ENCODE data around the gene WTAP.

DNA sequence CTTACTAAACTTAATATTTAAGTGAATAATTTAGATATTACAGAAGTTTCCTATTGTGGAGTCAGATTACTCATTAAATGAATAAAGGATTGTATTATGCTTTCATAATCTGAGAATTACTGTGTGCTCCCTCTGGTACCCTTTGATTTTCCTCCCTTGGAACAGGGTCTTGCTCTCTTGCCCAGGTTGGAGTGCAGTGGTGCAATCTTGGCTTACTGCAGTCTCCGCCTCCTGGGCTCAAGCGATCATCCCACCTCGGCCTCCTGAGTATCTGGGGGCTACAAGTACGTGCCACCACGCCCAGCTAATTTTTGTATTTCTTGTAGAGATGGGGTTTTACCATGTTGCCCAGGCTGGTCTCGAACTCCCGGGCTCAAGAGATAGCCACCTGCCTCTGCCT, 9.6 kb downstream of the WTAP start:
- TF ChIP-seq, protein P1, sequence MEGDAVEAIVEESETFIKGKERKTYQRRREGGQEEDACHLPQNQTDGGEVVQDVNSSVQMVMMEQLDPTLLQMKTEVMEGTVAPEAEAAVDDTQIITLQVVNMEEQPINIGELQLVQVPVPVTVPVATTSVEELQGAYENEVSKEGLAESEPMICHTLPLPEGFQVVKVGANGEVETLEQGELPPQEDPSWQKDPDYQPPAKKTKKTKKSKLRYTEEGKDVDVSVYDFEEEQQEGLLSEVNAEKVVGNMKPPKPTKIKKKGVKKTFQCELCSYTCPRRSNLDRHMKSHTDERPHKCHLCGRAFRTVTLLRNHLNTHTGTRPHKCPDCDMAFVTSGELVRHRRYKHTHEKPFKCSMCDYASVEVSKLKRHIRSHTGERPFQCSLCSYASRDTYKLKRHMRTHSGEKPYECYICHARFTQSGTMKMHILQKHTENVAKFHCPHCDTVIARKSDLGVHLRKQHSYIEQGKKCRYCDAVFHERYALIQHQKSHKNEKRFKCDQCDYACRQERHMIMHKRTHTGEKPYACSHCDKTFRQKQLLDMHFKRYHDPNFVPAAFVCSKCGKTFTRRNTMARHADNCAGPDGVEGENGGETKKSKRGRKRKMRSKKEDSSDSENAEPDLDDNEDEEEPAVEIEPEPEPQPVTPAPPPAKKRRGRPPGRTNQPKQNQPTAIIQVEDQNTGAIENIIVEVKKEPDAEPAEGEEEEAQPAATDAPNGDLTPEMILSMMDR (IDR thresholded peaks at IDR 0.05 in 8 of 11, conservative IDR thresholded peaks at IDR 0.05 in 3 of 11), result no peak
- no peak for TF ChIP-seq POLR2A (IDR thresholded peaks at IDR 0.05)

Data from spleen (tissue), 7 donors.